A673 (cell line): Measurements from ENCODE around the gene NUDT3. TPM values are rescaled to one million over a fixed set of nuclear protein-coding genes. Genes with fewer than 3 reads are reported as not detected.

Experiments
- BruUV-seq: library from RNA; stranded (reverse); fragments of 400-500 nt; replicated peaks from 2 replicates; lab custom pipeline; 2021; lab: Mats Ljungman, UMichigan
- CTCF ChIA-PET: fragments of 300-600 bp; sonication (Branson Sonifier 250); formaldehyde crosslinking; loops from one replicate; lab custom pipeline; 2022; ENCODE audit warnings: antibody characterized with exemption; lab: Charles Lee
- POLR2A ChIA-PET: fragments of 300-600 bp; sonication (Branson Sonifier 250); formaldehyde crosslinking; loops from one replicate; lab custom pipeline; 2022; ENCODE audit warnings: antibody characterized with exemption; ENCODE audit not compliant: low non-redundant PET; lab: Charles Lee
- DNase-seq: peaks from one replicate; pipeline ENCODE4 v3.0.0-alpha.2; 2015; ENCODE audit warnings: low spot score
- H3K27ac ChIP-seq: fragments of 200-600 bp; sonication (generic); 2 replicates; pipeline ENCODE4 v1.5.1; 2016; ENCODE audit warnings: mixed run types, low read depth, mild to moderate bottlenecking, mixed read lengths, antibody characterized with exemption, low read length; ENCODE audit not compliant: poor library complexity, severe bottlenecking
- H3K27me3 ChIP-seq: fragments of 200-600 bp; sonication (generic); replicated peaks from 2 replicates; pipeline ENCODE4 v1.6.1; 2017; ENCODE audit warnings: mixed run types, low read depth, mild to moderate bottlenecking, mixed read lengths, antibody characterized with exemption, low read length; ENCODE audit not compliant: insufficient read depth, poor library complexity
- H3K36me3 ChIP-seq: fragments of 200-600 bp; sonication (generic); 2 replicates; pipeline ENCODE4 v1.6.1; 2016; ENCODE audit warnings: mixed run types, mild to moderate bottlenecking, mixed read lengths, antibody characterized with exemption, low read length; ENCODE audit not compliant: insufficient read depth, poor library complexity, severe bottlenecking
- H3K4me1 ChIP-seq: fragments of 200-600 bp; sonication (generic); 2 replicates; pipeline ENCODE4 v1.6.1; 2017; ENCODE audit warnings: mixed run types, mild to moderate bottlenecking, mixed read lengths, antibody characterized with exemption, low read length; ENCODE audit not compliant: insufficient read depth, poor library complexity, severe bottlenecking
- H3K4me3 ChIP-seq: fragments of 200-600 bp; sonication (generic); 2 replicates; pipeline ENCODE4 v1.5.1; 2016; ENCODE audit warnings: low read depth, mixed run types, mild to moderate bottlenecking, mixed read lengths, low read length; ENCODE audit not compliant: poor library complexity, severe bottlenecking
- H3K9me3 ChIP-seq: fragments of 200-600 bp; sonication (generic); 2 replicates; pipeline ENCODE4 v1.6.1; 2016; ENCODE audit warnings: mixed run types, low read depth, mild to moderate bottlenecking, mixed read lengths, antibody characterized with exemption, low read length; ENCODE audit not compliant: poor library complexity, severe bottlenecking
- EZH2 ChIP-seq: fragments of 200-600 bp; sonication (generic); IDR thresholded peaks from 2 replicates; pipeline ENCODE4 v1.6.1; 2017; ENCODE audit warnings: borderline replicate concordance, low read depth, mild to moderate bottlenecking, mixed read lengths, antibody characterized with exemption, low read length; ENCODE audit not compliant: poor library complexity, severe bottlenecking
- intact Hi-C: fragments of 100-400 bp; cut with micrococcal nuclease; formaldehyde crosslinking; loops from one replicate; pipeline ENCODE4 v1.10.0; 2022; ENCODE audit not compliant: unreplicated experiment
- total RNA-seq: library from RNA; stranded (reverse); gene quantifications from 2 replicates; pipeline ENCODE4 v1.2.3, GENCODE V29; 2021
- TF ChIP-seq, protein P1 (sequence below): fragments of 300-800, 200-600 bp; sonication (generic); conservative IDR thresholded peaks from 2 replicates; pipeline ENCODE4 v1.5.1; 2017; ENCODE audit warnings: low read depth, mild to moderate bottlenecking, antibody characterized with exemption, low read length, moderate library complexity, mixed read lengths

NUDT3 gene
- total RNA-seq, 1 experiment from 2014 or later: 34.1 TPM

DNA sequence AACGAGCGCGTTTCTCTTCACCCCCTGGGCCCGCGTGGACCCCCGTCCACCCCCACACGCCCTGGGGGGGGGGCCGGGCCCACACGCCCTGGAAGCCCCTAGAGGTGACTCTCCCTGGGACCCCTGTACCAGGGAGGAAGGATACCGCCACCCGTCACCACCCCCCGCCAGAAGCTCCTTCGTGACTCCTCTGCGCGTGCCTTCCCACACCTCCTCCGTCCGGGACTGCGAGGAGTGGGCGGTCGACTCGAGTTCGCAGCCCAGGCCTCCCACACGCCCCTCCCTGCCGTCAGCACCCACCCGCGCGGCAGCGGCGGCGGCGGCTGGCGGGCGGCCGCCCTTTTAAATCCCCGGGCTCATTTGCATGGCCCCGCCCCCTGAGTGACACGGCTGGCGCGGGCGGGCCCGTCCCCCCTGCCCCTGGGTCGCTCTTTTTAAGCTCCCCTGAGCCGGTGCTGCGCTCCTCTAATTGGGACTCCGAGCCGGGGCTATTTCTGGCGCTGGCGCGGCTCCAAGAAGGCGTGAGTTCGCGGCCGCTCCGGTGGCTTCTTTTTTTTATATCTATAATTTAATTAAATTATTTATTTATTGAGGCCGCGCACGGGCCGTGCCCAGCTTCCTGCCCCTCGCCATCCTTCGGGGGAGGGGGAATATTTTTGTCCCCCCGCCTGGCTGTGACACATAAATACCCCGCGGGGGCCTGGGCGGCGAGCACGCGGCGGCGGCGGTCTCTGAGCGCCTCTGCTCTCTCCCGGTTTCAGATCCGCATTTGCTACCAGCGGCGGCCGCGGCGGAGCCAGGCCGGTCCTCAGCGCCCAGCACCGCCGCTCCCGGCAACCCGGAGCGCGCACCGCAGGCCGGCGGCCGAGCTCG, 155.8 kb downstream of the NUDT3 start, which contains the start of gene HMGA1:
Gene HMGA1 (plus strand): TSS at position 431 of the 873 bp plus-strand sequence. CDS start 3,908 bp downstream, outside the sequence.
- peak; percentile 94 for DNase-seq
- peak within 1 kb of the TSS; percentile 82 for H3K27ac ChIP-seq
- H3K9me3 ChIP-seq: no peaks in the 10 kb centered on the region
- H3K4me1 ChIP-seq: peaks cover 20% of the 10 kb centered on the region
- POLR2A ChIA-PET: interaction anchor here (0.5 to 0.7 kb wide), 5 partner anchors 22 to 639 kb away, joined by 3 to 7 read pairs (median 3); no protein-coding TSS in a partner anchor
- peak within 1 kb of the TSS; percentile 58 for H3K4me3 ChIP-seq
- BruUV-seq: no TSS peak
- intact Hi-C loops: no loop called here
- no peaks in the 10 kb centered on the region for H3K27me3 ChIP-seq
- no peak for TF ChIP-seq EZH2
- TF ChIP-seq, protein P1, sequence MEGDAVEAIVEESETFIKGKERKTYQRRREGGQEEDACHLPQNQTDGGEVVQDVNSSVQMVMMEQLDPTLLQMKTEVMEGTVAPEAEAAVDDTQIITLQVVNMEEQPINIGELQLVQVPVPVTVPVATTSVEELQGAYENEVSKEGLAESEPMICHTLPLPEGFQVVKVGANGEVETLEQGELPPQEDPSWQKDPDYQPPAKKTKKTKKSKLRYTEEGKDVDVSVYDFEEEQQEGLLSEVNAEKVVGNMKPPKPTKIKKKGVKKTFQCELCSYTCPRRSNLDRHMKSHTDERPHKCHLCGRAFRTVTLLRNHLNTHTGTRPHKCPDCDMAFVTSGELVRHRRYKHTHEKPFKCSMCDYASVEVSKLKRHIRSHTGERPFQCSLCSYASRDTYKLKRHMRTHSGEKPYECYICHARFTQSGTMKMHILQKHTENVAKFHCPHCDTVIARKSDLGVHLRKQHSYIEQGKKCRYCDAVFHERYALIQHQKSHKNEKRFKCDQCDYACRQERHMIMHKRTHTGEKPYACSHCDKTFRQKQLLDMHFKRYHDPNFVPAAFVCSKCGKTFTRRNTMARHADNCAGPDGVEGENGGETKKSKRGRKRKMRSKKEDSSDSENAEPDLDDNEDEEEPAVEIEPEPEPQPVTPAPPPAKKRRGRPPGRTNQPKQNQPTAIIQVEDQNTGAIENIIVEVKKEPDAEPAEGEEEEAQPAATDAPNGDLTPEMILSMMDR: no peak
- no peaks in the 10 kb centered on the region for H3K36me3 ChIP-seq
- CTCF ChIA-PET: interaction anchor here (0.6 to 1.0 kb wide), 3 partner anchors 13 to 286 kb away, joined by 6 to 8 read pairs (median 7); no protein-coding TSS in a partner anchor

DNA sequence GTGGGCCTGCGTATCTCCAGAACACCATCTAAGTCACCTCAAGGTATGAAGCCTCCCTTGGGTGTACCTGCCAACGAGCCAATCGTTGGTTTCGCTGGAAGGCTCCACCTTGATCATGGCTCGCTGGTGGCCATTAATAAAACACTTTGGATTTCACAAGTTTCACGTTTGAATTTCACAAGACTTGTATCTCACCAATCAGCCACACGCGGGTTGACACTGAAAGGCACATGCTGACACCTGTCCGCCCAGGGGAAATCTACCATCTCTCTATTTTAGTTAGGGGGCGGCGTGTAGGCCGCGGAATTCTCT, 156.4 kb downstream of the NUDT3 start:
- CTCF ChIA-PET: interaction anchor here (1.0 kb wide), 1 partner anchor 13 kb away, joined by 6 read pairs; no protein-coding TSS in a partner anchor
- TF ChIP-seq EZH2: no peak
- TF ChIP-seq, protein P1: no peak
- DNase-seq: no peak
- Histone ChIP-seq H3K27me3 (no peaks in the 10 kb centered on the region), H3K27ac (peak overlapping the region; percentile 48), H3K4me3 (peak overlapping the region; percentile 58), H3K36me3 (no peaks in the 10 kb centered on the region), H3K4me1 (peaks cover 20% of the 10 kb centered on the region), H3K9me3 (no peaks in the 10 kb centered on the region)
- POLR2A ChIA-PET: no interaction called here
- no TSS peak for BruUV-seq
- intact Hi-C loops: no loop called here

DNA sequence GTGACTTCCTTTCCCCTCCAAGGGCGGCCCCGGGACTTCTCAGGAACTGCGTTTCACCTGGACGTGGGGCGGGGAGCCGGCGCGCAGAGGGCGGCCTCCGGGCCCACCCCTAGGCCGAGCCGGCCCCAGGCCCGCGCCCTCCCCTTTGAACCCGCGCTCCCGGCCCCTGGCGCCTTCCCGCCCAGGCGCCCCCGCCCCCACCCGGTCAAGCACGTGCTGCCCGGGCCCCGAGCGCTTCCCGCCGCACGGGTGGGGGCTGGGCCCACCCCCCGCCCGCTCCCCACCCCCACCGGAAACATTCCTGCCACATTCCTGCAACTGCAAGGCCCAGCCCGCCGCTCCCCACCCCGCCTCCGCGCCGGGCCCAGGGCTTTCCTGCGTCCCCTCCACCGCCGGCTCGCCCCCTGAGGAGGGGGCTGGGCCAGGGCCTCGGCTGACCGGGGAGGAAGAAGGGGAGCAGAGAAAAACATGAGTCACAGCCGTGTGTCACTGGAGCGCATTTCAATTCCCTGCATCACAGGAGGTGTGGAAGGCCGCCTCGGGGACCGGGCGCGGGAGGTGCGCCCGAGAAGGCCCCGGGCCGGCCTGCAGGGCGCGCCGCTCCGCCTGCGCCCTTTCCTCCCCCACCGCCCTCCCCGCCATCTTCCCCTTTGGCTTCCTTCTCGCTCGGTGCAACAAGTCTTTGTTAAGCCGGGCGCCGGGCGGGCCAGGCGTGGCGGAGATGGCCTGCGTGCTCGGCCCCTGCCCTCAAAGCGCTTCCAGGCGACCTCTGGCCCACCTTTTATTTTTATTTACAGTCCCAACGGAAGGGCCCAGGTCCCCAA, 156.9 kb downstream of the NUDT3 start:
- TF ChIP-seq, protein P1: no peak
- TF ChIP-seq EZH2: no peak
- H3K27me3 ChIP-seq: no peaks in the 10 kb centered on the region
- ChIA-PET CTCF (no interaction called here), POLR2A (no interaction called here)
- DNase-seq: no peak
- no peak overlapping the region for H3K27ac ChIP-seq
- no peaks in the 10 kb centered on the region for H3K9me3 ChIP-seq
- H3K36me3 ChIP-seq: no peaks in the 10 kb centered on the region
- peaks cover 20% of the 10 kb centered on the region for H3K4me1 ChIP-seq
- intact Hi-C loops: no loop called here
- BruUV-seq: no TSS peak
- no peak overlapping the region for H3K4me3 ChIP-seq
